GM19240 (cell line): Measurements from ENCODE around the gene FNDC1.

Experiments
- DNase-seq: peaks from one replicate; pipeline ENCODE4 v3.0.0; 2011; ENCODE audit warnings: low spot score; ENCODE audit not compliant: insufficient read length

Gene FNDC1

GRCh38 chr6:159305159-159305558 lies 136.0 kb downstream of the FNDC1 start:
- DNase-seq = no peak

GRCh38 chr6:159305804-159306537 lies 136.8 kb downstream of the FNDC1 start:
- DNase-seq = no peak

GRCh38 chr6:159307246-159307790 lies 138.1 kb downstream of the FNDC1 start:
- DNase-seq = no peak

GRCh38 chr6:159308198-159308597 lies 139.0 kb downstream of the FNDC1 start:
- no peak for DNase-seq

- DNase-seq = no peak
Measured at GRCh38 chr6:159309723-159310122, 140.5 kb downstream of the FNDC1 start.

- DNase-seq = no peak
Measured at GRCh38 chr6:159311618-159312017, 142.4 kb downstream of the FNDC1 start.

- no peak for DNase-seq
Measured at GRCh38 chr6:159312206-159312605, 143.0 kb downstream of the FNDC1 start.

- DNase-seq = no peak
Measured at GRCh38 chr6:159313018-159313417, 143.8 kb downstream of the FNDC1 start.

- no peak for DNase-seq
Measured at GRCh38 chr6:159315562-159315961, 146.4 kb downstream of the FNDC1 start.

- DNase-seq = no peak
Measured at GRCh38 chr6:159317430-159317829, 148.2 kb downstream of the FNDC1 start.

- DNase-seq = no peak
Measured at GRCh38 chr6:159321267-159321666, 152.1 kb downstream of the FNDC1 start.
